HL-60/S4 (cell line): ENCODE data around the gene CDKN1A.
"Not testable (repeated sequence)": the region's sequence is repeated elsewhere in the genome, so short reads cannot be mapped to it uniquely, and the experiment has no call there.

ENCODE experiments used
- in situ Hi-C: fragments of 300-500 bp; cut with MboI; formaldehyde crosslinking; loops from 2 replicates; pipeline ENCODE4 v1.14.3; 2022; ENCODE audit warnings: low sequenced_read_pairs

Gene CDKN1A

GRCh38 chr6:36718560-36718959 is 40.0 kb downstream of the CDKN1A start:
- in situ Hi-C loops = no loop called here

- in situ Hi-C loops = no loop called here
Measured at GRCh38 chr6:36719126-36719525, 40.6 kb downstream of the CDKN1A start.

- in situ Hi-C loops = no loop called here
Measured at GRCh38 chr6:36720251-36721141, 42.0 kb downstream of the CDKN1A start.

- in situ Hi-C loops = no loop called here
Measured at GRCh38 chr6:36721369-36722140, 43.0 kb downstream of the CDKN1A start.

- in situ Hi-C loops = no loop called here
Measured at GRCh38 chr6:36722365-36722764, 43.9 kb downstream of the CDKN1A start.

- in situ Hi-C loops = no loop called here
Measured at GRCh38 chr6:36722879-36723278, 44.4 kb downstream of the CDKN1A start.

- in situ Hi-C loops = not testable (repeated sequence)
Measured at GRCh38 chr6:36723992-36724391, 45.5 kb downstream of the CDKN1A start.

- in situ Hi-C loops = no loop called here
Measured at GRCh38 chr6:36724514-36725390, 46.2 kb downstream of the CDKN1A start.

GRCh38 chr6:36725581-36725980 is 47.1 kb downstream of the CDKN1A start:
- in situ Hi-C loops = no loop called here

GRCh38 chr6:36727505-36728021 is 49.0 kb downstream of the CDKN1A start:
- in situ Hi-C loops = no loop called here

- in situ Hi-C loops = no loop called here
Measured at GRCh38 chr6:36728289-36729160, 50.0 kb downstream of the CDKN1A start.

GRCh38 chr6:36729161-36729524 is 50.6 kb downstream of the CDKN1A start:
- in situ Hi-C loops = no loop called here

GRCh38 chr6:36730424-36731380 is 52.2 kb downstream of the CDKN1A start:
- in situ Hi-C loops = no loop called here

- in situ Hi-C loops = no loop called here
Measured at GRCh38 chr6:36731622-36732310, 53.3 kb downstream of the CDKN1A start.

GRCh38 chr6:36733300-36733699 is 54.8 kb downstream of the CDKN1A start:
- in situ Hi-C loops = no loop called here

- in situ Hi-C loops = no loop called here
Measured at GRCh38 chr6:36734486-36735060, 56.1 kb downstream of the CDKN1A start.

GRCh38 chr6:36735110-36736071 is 56.9 kb downstream of the CDKN1A start:
- in situ Hi-C loops = no loop called here
